A549 treated with CORT108297 at 1 μM for 4 hours (cell line): Measurements from ENCODE around the gene WDR87. TPM values are rescaled to one million over a fixed set of nuclear protein-coding genes. Genes with fewer than 3 reads are reported as not detected.

Source experiments
- total RNA-seq: library from RNA; stranded (reverse); fragments of 200-300 nt; extraction: Qiagen RNA extraction; gene quantifications from 5 replicates; pipeline ENCODE4 v1.2.3, GENCODE V29; 2022

Gene WDR87
- not detected in 5 replicates for total RNA-seq

DNA sequence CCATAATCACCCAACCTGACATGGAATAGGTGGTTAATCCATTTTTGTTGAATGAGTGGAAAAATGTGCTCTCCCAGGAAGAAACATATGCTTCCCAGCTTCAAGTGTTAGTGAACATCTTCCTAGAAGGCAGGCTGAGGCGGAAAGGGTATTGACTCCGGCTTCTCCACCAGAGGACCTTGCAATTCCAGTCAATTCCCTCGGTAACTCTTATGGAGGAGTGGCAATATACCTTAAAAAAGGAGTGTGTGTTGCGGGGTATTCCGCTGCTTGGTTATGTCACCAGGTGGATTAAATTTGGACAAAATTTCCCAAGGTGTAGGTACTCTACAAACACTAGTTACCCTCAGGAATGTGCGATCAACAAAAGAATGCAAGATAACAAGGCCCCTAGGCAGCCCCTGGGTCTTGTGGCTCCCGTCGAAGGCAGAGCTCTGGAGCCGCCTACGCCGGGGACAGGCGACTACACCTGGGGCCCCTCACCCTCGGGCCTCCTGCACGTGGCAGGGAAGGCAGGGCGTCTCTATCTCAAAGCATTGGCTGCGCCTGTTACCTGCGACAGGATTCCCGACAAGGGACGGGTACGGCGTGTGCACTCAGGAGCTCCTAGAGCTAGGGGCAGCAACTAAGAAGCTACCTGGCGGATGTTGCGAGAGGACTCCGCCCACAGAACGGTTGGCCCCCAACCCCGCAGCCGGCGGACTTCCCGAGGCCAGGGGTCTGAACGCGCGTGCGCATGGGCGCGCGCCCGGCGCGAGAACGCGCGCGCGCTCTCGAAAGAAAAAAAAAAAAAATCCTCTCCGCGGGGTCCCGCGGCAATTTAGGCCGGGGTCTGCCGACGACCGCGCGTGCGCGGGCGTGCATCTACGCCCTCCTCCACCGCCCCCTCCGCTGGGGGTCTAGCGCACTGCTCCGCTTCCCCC, at the start of gene WDR87:
Gene WDR87, minus strand, starts transcription at position 649 of the 923 bp plus-strand sequence. CDS start 8,355 bp downstream, outside the sequence.

GRCh38 chr19:37906869-37907734, 708 bp upstream of the WDR87 start, which contains the start of gene SIPA1L3:
TSS of gene SIPA1L3 (plus strand) at chr19:37907208. CDS start at chr19:38081566, 174,358 bp downstream.

Other genes starting within 250 kb of the WDR87 start
- 4.2 to 5.6 TPM (median 5.4 TPM) in 5 replicates for gene ZNF607, start 186.8 kb downstream of the WDR87 start, total RNA-seq
- 1.2 to 2.8 TPM (median 2.3 TPM) in 5 replicates for gene ZNF573, start 127.0 kb downstream of the WDR87 start, total RNA-seq
- gene SIPA1L3, start 614 bp upstream of the WDR87 start, total RNA-seq, result 34.4 to 44.5 TPM (median 39.8 TPM) in 5 replicates